Memory B cell (primary cell): ENCODE data around the gene FNDC11.

ENCODE experiments used
- ATAC-seq: fragments of 150-1000 bp; cut with Tn5 transposase; 2 replicates; pipeline ENCODE4 v1.10.0; 2021; ENCODE audit warnings: low read depth, mild to moderate bottlenecking, moderate library complexity
- DNase-seq, 2 donors: peaks; one replicate each; pipeline ENCODE4 v3.0.0; 2022; ENCODE audit warnings: low spot score in 2 of 2
- H3K27ac Mint-ChIP-seq: one replicate; pipeline ENCODE4 v1.8.0; 2022; ENCODE audit warnings: mild to moderate bottlenecking, moderate library complexity, mixed read lengths
- H3K27me3 Mint-ChIP-seq: one replicate; pipeline ENCODE4 v1.8.0; 2022; ENCODE audit warnings: mixed read lengths
- H3K36me3 Mint-ChIP-seq: one replicate; pipeline ENCODE4 v1.8.0; 2022; ENCODE audit warnings: mild to moderate bottlenecking, mixed read lengths
- H3K4me1 Mint-ChIP-seq: one replicate; pipeline ENCODE4 v1.8.0; 2022; ENCODE audit warnings: mixed read lengths
- H3K4me3 Mint-ChIP-seq: one replicate; pipeline ENCODE4 v1.8.0; 2022; ENCODE audit warnings: mild to moderate bottlenecking, moderate library complexity, mixed read lengths
- H3K9me3 Mint-ChIP-seq: one replicate; pipeline ENCODE4 v1.8.0; 2022; ENCODE audit warnings: mixed read lengths

The FNDC11 gene

GRCh38 chr20:63519668-63520503 is 34.1 kb upstream of the FNDC11 start:
- peaks cover 13% of the 10 kb centered on the region for H3K36me3 Mint-ChIP-seq
- peak overlapping the region; percentile 73 for H3K27ac Mint-ChIP-seq

GRCh38 chr20:63520504-63520933 is 33.4 kb upstream of the FNDC11 start, which contains the start of gene PPDPF:
Gene PPDPF (plus strand): TSS chr20:63520765. CDS start chr20:63521309, 544 bp downstream.
- Mint-ChIP-seq H3K27ac (peak within 1 kb of the TSS; percentile 73), H3K4me1 (peaks cover 10% of the 10 kb centered on the region), H3K4me3 (peak within 1 kb of the TSS; percentile 81), H3K27me3 (peaks cover 1% of the 10 kb centered on the region), H3K36me3 (peaks cover 13% of the 10 kb centered on the region), H3K9me3 (peaks cover 4% of the 10 kb centered on the region)
- ATAC-seq, result peak; percentile 79
- peak; percentile 84 to 89 for DNase-seq

More at GRCh38 chr20:63519668-63520503, 34.1 kb upstream of the FNDC11 start:
- DNase-seq, result peak in 1 of 2 donors; percentile 44
- Mint-ChIP-seq H3K4me1 (peaks cover 10% of the 10 kb centered on the region), H3K27me3 (peaks cover 1% of the 10 kb centered on the region), H3K4me3 (peak overlapping the region; percentile 80), H3K9me3 (peaks cover 6% of the 10 kb centered on the region)
- ATAC-seq, result peak; percentile 21

GRCh38 chr20:63520934-63521601 is 32.9 kb upstream of the FNDC11 start:
- Mint-ChIP-seq H3K27ac (peak overlapping the region; percentile 73), H3K4me1 (peaks cover 12% of the 10 kb centered on the region), H3K4me3 (peak overlapping the region; percentile 81), H3K27me3 (peaks cover 1% of the 10 kb centered on the region), H3K36me3 (peaks cover 13% of the 10 kb centered on the region), H3K9me3 (peaks cover 4% of the 10 kb centered on the region)
- DNase-seq (peak; percentile 63 to 73), ATAC-seq (peak; percentile 70)

- Mint-ChIP-seq H3K4me1 (peaks cover 12% of the 10 kb centered on the region), H3K36me3 (peaks cover 13% of the 10 kb centered on the region), H3K9me3 (peaks cover 4% of the 10 kb centered on the region), H3K27ac (peak overlapping the region; percentile 73), H3K4me3 (peak overlapping the region; percentile 81), H3K27me3 (peaks cover 1% of the 10 kb centered on the region)
- DNase-seq, result no peak
- ATAC-seq, result no peak
These were observed 32.4 kb upstream of the FNDC11 start for GRCh38 chr20:63521602-63522001.

- H3K4me3 Mint-ChIP-seq, result peak overlapping the region; percentile 60
- no peak for ATAC-seq
- H3K27ac Mint-ChIP-seq, result no peak overlapping the region
- H3K27me3 Mint-ChIP-seq, result peaks cover 1% of the 10 kb centered on the region
- H3K36me3 Mint-ChIP-seq, result peaks cover 13% of the 10 kb centered on the region
- peaks cover 15% of the 10 kb centered on the region for H3K4me1 Mint-ChIP-seq
- peaks cover 4% of the 10 kb centered on the region for H3K9me3 Mint-ChIP-seq
- no peak for DNase-seq
These were observed 31.7 kb upstream of the FNDC11 start for GRCh38 chr20:63522091-63522868.

- Mint-ChIP-seq H3K9me3 (peaks cover 4% of the 10 kb centered on the region), H3K36me3 (peaks cover 13% of the 10 kb centered on the region), H3K27me3 (peaks cover 1% of the 10 kb centered on the region), H3K4me1 (peaks cover 15% of the 10 kb centered on the region), H3K27ac (peak overlapping the region; percentile 62), H3K4me3 (peak overlapping the region; percentile 2)
- DNase-seq (no peak), ATAC-seq (no peak)
These were observed 30.9 kb upstream of the FNDC11 start for GRCh38 chr20:63522981-63523611.

- Mint-ChIP-seq H3K27ac (no peak overlapping the region), H3K27me3 (peaks cover 6% of the 10 kb centered on the region), H3K4me1 (peaks cover 18% of the 10 kb centered on the region), H3K4me3 (no peak overlapping the region), H3K36me3 (peaks cover 13% of the 10 kb centered on the region), H3K9me3 (peaks cover 4% of the 10 kb centered on the region)
- ATAC-seq (no peak), DNase-seq (no peak)
These were observed 28.8 kb upstream of the FNDC11 start for GRCh38 chr20:63525185-63525584.

GRCh38 chr20:63525971-63526370 is 28.0 kb upstream of the FNDC11 start:
- DNase-seq (no peak), ATAC-seq (peak; percentile 44)
- Mint-ChIP-seq H3K27me3 (peaks cover 6% of the 10 kb centered on the region), H3K4me1 (peaks cover 18% of the 10 kb centered on the region), H3K4me3 (no peak overlapping the region), H3K9me3 (peaks cover 4% of the 10 kb centered on the region), H3K36me3 (peaks cover 13% of the 10 kb centered on the region), H3K27ac (no peak overlapping the region)

- Mint-ChIP-seq H3K27ac (no peak overlapping the region), H3K27me3 (peaks cover 9% of the 10 kb centered on the region), H3K4me3 (no peak overlapping the region), H3K4me1 (peaks cover 21% of the 10 kb centered on the region), H3K36me3 (peaks cover 14% of the 10 kb centered on the region), H3K9me3 (peaks cover 6% of the 10 kb centered on the region)
- ATAC-seq (no peak), DNase-seq (no peak)
These were observed 26.8 kb upstream of the FNDC11 start for GRCh38 chr20:63527184-63527583.

GRCh38 chr20:63529180-63529860 is 24.6 kb upstream of the FNDC11 start:
- Mint-ChIP-seq H3K4me1 (peaks cover 16% of the 10 kb centered on the region), H3K36me3 (peaks cover 2% of the 10 kb centered on the region), H3K9me3 (peaks cover 3% of the 10 kb centered on the region), H3K27ac (no peak overlapping the region), H3K27me3 (peaks cover 10% of the 10 kb centered on the region), H3K4me3 (no peak overlapping the region)
- no peak for DNase-seq
- no peak for ATAC-seq

GRCh38 chr20:63529861-63530787 is 23.8 kb upstream of the FNDC11 start:
- Mint-ChIP-seq H3K27me3 (peaks cover 10% of the 10 kb centered on the region), H3K27ac (no peak overlapping the region), H3K36me3 (peaks cover 2% of the 10 kb centered on the region), H3K9me3 (peaks cover 3% of the 10 kb centered on the region), H3K4me3 (no peak overlapping the region), H3K4me1 (peaks cover 16% of the 10 kb centered on the region)
- DNase-seq (no peak), ATAC-seq (no peak)

GRCh38 chr20:63530788-63531160 is 23.2 kb upstream of the FNDC11 start:
- no peak for ATAC-seq
- no peak overlapping the region for H3K27ac Mint-ChIP-seq
- H3K36me3 Mint-ChIP-seq, result peaks cover 2% of the 10 kb centered on the region
- no peak overlapping the region for H3K4me3 Mint-ChIP-seq
- peaks cover 10% of the 10 kb centered on the region for H3K27me3 Mint-ChIP-seq
- DNase-seq, result no peak
- H3K9me3 Mint-ChIP-seq, result peaks cover 3% of the 10 kb centered on the region
- H3K4me1 Mint-ChIP-seq, result peaks cover 18% of the 10 kb centered on the region
